Skeletal muscle tissue (tissue), 4 donors: ENCODE measurements around the gene SLC5A6. TPM values are rescaled to one million over a fixed set of nuclear protein-coding genes. Genes with fewer than 3 reads are reported as not detected.

ENCODE experiments used
- H3K27ac ChIP-seq: one replicate; pipeline ENCODE4 v1.7.0; 2013; ENCODE audit warnings: mild to moderate bottlenecking, low read depth, low read length, inconsistent platforms
- H3K27me3 ChIP-seq, 3 donors: one replicate each; pipeline ENCODE4 v1.7.0; 2013; ENCODE audit warnings: low read length in 3 of 3; ENCODE audit not compliant: control insufficient read depth in 3 of 3, insufficient read depth in 3 of 3
- H3K36me3 ChIP-seq, 3 donors: one replicate each; pipeline ENCODE4 v1.7.0; 2013; ENCODE audit warnings: low read length in 3 of 3; ENCODE audit not compliant: control insufficient read depth in 3 of 3, insufficient read depth in 3 of 3
- H3K4me1 ChIP-seq, 3 donors: one replicate each; pipeline ENCODE4 v1.7.0; 2013; ENCODE audit warnings: low read length in 3 of 3, mild to moderate bottlenecking in 3 of 3; ENCODE audit not compliant: control insufficient read depth in 3 of 3, insufficient read depth in 3 of 3
- H3K4me3 ChIP-seq, 3 donors: one replicate each; pipeline ENCODE4 v1.7.0; 2013; ENCODE audit warnings: low read length in 3 of 3
- H3K9ac ChIP-seq, 3 donors: one replicate each; pipeline ENCODE4 v1.7.0; 2013; ENCODE audit warnings: low read length in 3 of 3, mild to moderate bottlenecking in 3 of 3, moderate library complexity in 2 of 3, low read depth in 1 of 3
- H3K9me3 ChIP-seq, 3 donors: one replicate each; pipeline ENCODE4 v1.7.0; 2013; ENCODE audit warnings: low read length in 3 of 3; ENCODE audit not compliant: control insufficient read depth in 3 of 3
- total RNA-seq: library from RNA; depleted of rRNA; stranded (reverse); fragments of >200 nt; gene quantifications from one replicate; pipeline ENCODE4 v1.2.3, GENCODE V29; 2014
- donor health status: Osteomylitis.

Gene SLC5A6
- total RNA-seq, 1 donor from 2014 or later: 7.8 TPM

DNA sequence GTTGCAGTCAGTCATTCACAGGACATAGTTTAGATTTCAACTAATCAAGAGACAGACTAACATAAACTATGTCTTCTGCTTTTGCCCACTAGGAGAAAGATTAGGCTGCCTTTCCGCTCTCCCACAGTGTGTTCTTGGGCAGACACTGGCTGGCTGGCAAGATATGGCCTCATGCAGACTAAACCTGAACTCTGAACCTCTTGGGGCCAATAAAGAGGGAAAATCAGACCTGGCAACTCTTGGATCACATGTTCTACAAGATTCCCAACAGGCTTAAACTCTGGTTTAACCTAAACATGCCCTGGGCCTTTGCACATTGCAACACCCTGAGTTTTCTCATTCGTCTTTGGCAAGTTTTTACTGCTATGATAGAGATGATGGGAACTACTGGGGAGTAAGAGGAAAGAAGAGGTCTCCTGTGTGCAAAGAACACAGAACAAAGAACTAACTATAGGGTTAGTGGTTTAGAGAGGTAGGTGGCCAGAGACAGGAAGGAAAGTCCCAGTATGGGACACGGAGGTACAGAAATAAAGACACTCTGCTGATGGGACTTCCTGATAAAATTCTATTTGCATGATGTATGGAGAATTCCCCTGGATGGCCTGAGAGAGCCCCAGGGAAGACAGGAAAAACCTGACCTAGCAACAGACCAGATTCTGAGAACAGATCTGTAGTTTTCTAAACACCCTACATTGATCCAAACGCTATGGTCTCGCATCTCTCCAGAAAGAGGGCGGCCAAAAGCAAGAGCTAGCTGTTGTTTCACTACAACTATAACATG lies 2.3 kb downstream of the SLC5A6 start:
- Histone ChIP-seq H3K9me3 (no peaks in the 10 kb centered on the region), H3K27ac (no peak overlapping the region), H3K36me3 (peaks cover 33 to 42% (median 41%) of the 10 kb centered on the region in 3 donors)

DNA sequence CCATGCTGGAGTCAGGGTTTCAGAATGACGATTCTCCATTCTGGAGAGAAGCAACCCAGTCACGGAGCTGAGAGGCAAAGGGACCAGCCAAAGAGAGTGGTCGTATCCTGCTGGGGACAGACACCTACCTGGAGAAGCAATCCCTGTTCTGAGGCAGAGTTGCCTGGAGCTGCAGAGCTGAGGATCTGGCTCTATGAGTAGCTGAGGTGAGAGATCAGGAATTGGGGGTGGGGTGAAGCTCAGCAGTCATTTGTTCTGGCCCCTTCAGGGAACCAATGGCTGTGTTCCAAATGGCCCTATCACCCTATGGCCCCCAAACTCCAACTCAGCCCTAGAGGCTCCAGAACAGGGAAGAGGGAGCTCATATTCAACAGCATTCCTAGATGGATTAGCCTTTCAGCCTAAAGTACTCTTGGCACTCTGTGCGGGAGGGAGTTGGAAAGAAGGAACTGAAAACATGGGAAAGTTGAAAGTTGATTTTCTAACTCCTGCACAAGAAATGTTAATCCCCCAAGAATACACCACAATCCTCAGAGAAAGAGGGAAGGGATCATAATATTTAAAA lies 3.5 kb downstream of the SLC5A6 start:
- H3K9me3 ChIP-seq: no peaks in the 10 kb centered on the region
- H3K36me3 ChIP-seq: peaks cover 44 to 54% (median 53%) of the 10 kb centered on the region in 3 donors
- no peak overlapping the region for H3K9ac ChIP-seq
- H3K27me3 ChIP-seq: no peaks in the 10 kb centered on the region
- no peak overlapping the region for H3K4me3 ChIP-seq
- H3K27ac ChIP-seq: no peak overlapping the region
- H3K4me1 ChIP-seq: peaks cover 15 to 20% (median 16%) of the 10 kb centered on the region in 3 donors

More for the DNA sequence above, 2.3 kb downstream of the SLC5A6 start:
- no peak overlapping the region for H3K9ac ChIP-seq
- H3K27me3 ChIP-seq: no peaks in the 10 kb centered on the region
- H3K4me3 ChIP-seq: no peak overlapping the region
- H3K4me1 ChIP-seq: peaks cover 16 to 21% (median 17%) of the 10 kb centered on the region in 3 donors

- H3K4me3 ChIP-seq: no peak overlapping the region
- no peaks in the 10 kb centered on the region for H3K9me3 ChIP-seq
- no peak overlapping the region for H3K27ac ChIP-seq
- H3K27me3 ChIP-seq: no peaks in the 10 kb centered on the region
- H3K4me1 ChIP-seq: peaks cover 4 to 5% (median 4%) of the 10 kb centered on the region in 3 donors
- no peak overlapping the region for H3K9ac ChIP-seq
- peaks cover 58 to 72% (median 71%) of the 10 kb centered on the region in 3 donors for H3K36me3 ChIP-seq
Measured at GRCh38 chr2:27206346-27206745, 5.7 kb downstream of the SLC5A6 start.

GRCh38 chr2:27205206-27205605 lies 6.9 kb downstream of the SLC5A6 start:
- no peak overlapping the region for H3K27ac ChIP-seq
- H3K9ac ChIP-seq: no peak overlapping the region
- H3K4me1 ChIP-seq: no peaks in the 10 kb centered on the region
- peaks cover 62 to 80% (median 77%) of the 10 kb centered on the region in 3 donors for H3K36me3 ChIP-seq
- no peak overlapping the region for H3K4me3 ChIP-seq
- no peaks in the 10 kb centered on the region for H3K9me3 ChIP-seq
- H3K27me3 ChIP-seq: no peaks in the 10 kb centered on the region

DNA sequence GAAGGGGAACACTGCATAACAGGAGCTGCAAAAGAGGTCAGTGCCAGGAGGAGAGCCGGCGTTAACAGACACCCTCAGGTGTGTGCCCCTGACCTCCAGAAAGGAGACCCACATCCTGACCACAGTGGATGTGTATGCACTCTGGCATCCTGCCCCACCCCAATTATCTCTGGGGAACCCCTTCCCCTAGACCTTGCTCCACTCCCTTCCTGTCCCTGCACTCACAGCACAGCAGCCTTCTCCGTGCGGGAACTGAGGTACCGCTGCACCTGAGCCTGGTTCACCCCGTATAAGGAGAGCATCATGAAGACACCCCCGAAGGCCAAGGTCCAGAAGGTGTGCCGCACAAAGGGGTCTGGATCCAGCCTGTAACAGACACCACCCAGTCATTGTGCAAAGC lies 7.5 kb downstream of the SLC5A6 start:
- peaks cover 65 to 82% (median 81%) of the 10 kb centered on the region in 3 donors for H3K36me3 ChIP-seq

GRCh38 chr2:27203741-27204140 lies 8.3 kb downstream of the SLC5A6 start:
- Histone ChIP-seq H3K36me3 (peaks cover 61 to 82% (median 73%) of the 10 kb centered on the region in 3 donors), H3K9me3 (no peaks in the 10 kb centered on the region), H3K9ac (no peak overlapping the region), H3K27ac (no peak overlapping the region), H3K4me1 (no peaks in the 10 kb centered on the region), H3K27me3 (no peaks in the 10 kb centered on the region), H3K4me3 (no peak overlapping the region)

More for the DNA sequence above, 7.5 kb downstream of the SLC5A6 start:
- Histone ChIP-seq H3K27ac (no peak overlapping the region), H3K9me3 (no peaks in the 10 kb centered on the region), H3K9ac (no peak overlapping the region), H3K4me3 (no peak overlapping the region), H3K4me1 (no peaks in the 10 kb centered on the region), H3K27me3 (no peaks in the 10 kb centered on the region)

DNA sequence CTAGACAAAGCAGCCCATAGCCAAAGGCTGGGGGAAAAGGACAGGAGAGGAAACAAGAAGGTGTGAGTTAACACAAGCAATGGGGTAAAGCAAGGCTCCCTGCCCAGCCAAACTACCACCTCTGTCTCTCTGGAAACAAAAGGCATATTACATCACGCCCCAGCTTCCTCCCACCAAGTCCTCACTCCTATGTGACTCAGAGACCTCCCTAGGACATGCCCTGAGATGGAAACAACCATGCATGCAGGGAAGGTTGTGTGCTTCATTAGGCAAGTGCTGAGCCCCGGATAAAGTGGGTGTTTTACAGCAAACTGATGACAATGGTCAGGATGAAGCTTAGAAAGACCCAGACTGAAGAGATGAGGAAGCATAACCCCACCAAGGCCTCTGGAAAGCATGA lies 9.2 kb downstream of the SLC5A6 start:
- H3K36me3 ChIP-seq: peaks cover 57 to 73% (median 67%) of the 10 kb centered on the region in 3 donors
- H3K9ac ChIP-seq: no peak overlapping the region
- H3K4me3 ChIP-seq: no peak overlapping the region
- no peak overlapping the region for H3K27ac ChIP-seq
- H3K4me1 ChIP-seq: no peaks in the 10 kb centered on the region
- no peaks in the 10 kb centered on the region for H3K9me3 ChIP-seq
- H3K27me3 ChIP-seq: no peaks in the 10 kb centered on the region

DNA sequence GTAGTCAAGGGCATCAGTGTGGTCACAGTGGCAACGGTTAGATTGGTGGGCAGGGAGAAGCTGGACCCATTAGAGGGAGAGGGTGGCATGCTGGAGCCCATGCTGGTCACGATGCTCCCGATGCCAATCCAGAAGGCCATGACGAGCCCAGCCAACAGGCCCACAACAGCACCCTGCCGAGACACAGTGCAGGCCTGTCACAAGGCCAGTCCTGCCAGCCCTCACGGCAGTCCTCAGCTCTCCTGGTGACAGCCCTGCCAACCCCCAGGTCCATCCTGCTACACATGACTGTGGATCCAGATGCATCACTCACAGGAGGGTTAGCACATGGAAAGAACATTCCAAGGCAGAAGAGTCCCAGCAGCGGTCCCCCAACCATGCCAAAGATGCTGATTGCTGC lies 10.4 kb downstream of the SLC5A6 start:
- H3K27ac ChIP-seq: no peak overlapping the region
- no peak overlapping the region for H3K4me3 ChIP-seq
- H3K4me1 ChIP-seq: no peaks in the 10 kb centered on the region
- no peak overlapping the region for H3K9ac ChIP-seq
- H3K27me3 ChIP-seq: no peaks in the 10 kb centered on the region
- peaks cover 45 to 63% (median 55%) of the 10 kb centered on the region in 3 donors for H3K36me3 ChIP-seq
- H3K9me3 ChIP-seq: no peaks in the 10 kb centered on the region

DNA sequence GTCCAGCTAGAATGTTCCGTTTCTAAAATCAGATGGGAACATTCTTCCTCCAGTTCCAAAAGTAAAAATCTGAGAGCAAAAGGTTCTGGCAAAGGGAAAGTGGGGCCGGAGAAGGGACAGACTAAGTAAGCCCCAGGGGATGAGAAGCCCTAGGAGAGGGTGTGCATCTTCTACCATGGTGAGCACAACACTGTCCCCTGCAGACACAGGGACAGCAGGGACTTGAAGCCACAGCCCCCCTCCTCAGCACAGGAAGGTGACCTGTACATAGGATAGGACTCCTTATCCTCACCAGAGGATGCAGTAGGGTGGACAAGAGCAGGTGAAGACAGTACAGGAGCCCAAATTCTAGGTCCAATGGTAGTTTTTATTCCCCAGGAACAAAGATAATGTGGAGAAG lies 12.8 kb downstream of the SLC5A6 start:
- no peak overlapping the region for H3K4me3 ChIP-seq
- H3K36me3 ChIP-seq: peaks cover 30 to 39% (median 36%) of the 10 kb centered on the region in 3 donors
- H3K9me3 ChIP-seq: no peaks in the 10 kb centered on the region
- no peak overlapping the region for H3K27ac ChIP-seq
- no peak overlapping the region for H3K9ac ChIP-seq
- no peaks in the 10 kb centered on the region for H3K4me1 ChIP-seq
- no peaks in the 10 kb centered on the region for H3K27me3 ChIP-seq

GRCh38 chr2:27198627-27199026 lies 13.4 kb downstream of the SLC5A6 start:
- Histone ChIP-seq H3K27ac (no peak overlapping the region), H3K27me3 (no peaks in the 10 kb centered on the region), H3K9me3 (no peaks in the 10 kb centered on the region), H3K36me3 (peaks cover 24 to 33% (median 30%) of the 10 kb centered on the region in 3 donors), H3K4me1 (no peaks in the 10 kb centered on the region), H3K9ac (no peak overlapping the region), H3K4me3 (no peak overlapping the region)
